ENCODE data around the gene CD93. TPM values are rescaled to one million over a fixed set of nuclear protein-coding genes. Genes with fewer than 3 reads are reported as not detected.

The CD93 gene
- polyA plus RNA-seq, 3 donors = 38.1 to 43.3 (median 41.0) TPM

GRCh38 chr20:23091721-23092383, 5.7 kb upstream of the CD93 start:
- DNase-seq (ENCODE audit: extremely low read depth in 1 of 11, low read depth in 9 of 11, low spot score in 4 of 11) = no peak

DNA sequence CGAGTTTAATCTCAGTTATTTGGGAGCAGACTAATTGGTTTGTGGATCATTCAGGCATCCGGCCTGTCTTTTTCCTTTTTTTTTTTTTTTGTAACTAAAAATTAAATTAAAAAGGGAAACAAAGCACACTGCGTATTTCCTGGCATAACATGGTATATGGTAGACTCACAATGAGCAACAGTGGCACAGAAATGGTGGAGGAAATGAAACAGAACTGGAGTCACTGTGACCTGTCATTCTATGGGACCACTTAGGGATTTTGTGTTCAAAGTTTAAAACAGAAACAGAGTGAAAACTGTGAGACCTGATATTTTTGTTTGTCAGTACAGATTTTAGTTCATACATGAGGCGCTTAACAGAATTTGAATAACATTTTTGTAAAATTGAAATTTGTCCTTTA, 4.8 kb upstream of the CD93 start:
- no peak for DNase-seq (ENCODE audit: extremely low read depth in 1 of 11, low read depth in 9 of 11, low spot score in 4 of 11)

DNA sequence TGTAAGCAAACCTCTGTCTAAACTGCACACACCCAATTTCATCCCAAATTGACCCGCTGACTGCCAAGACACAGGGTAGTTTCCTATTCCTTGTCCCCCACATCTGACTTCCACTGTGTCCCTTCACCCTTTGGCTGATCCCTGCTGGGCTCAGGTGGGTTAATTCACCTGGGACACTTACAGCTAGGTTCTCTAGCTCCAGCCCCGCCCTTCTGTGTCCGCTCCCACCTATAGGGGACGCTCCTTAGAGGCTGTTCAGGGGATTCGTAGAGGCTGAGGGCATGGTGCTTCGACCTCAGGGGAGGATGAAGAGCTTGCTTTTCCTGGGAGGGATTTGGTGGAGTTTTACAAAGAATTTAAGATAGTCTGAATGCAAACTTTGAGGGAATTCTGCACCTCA, 4.0 kb upstream of the CD93 start:
- no peak for DNase-seq (ENCODE audit: extremely low read depth in 1 of 11, low read depth in 9 of 11, low spot score in 4 of 11)

- DNase-seq (ENCODE audit: extremely low read depth in 1 of 11, low read depth in 9 of 11, low spot score in 4 of 11) = no peak
Observed at GRCh38 chr20:23088866-23089265, 2.7 kb upstream of the CD93 start.

DNA sequence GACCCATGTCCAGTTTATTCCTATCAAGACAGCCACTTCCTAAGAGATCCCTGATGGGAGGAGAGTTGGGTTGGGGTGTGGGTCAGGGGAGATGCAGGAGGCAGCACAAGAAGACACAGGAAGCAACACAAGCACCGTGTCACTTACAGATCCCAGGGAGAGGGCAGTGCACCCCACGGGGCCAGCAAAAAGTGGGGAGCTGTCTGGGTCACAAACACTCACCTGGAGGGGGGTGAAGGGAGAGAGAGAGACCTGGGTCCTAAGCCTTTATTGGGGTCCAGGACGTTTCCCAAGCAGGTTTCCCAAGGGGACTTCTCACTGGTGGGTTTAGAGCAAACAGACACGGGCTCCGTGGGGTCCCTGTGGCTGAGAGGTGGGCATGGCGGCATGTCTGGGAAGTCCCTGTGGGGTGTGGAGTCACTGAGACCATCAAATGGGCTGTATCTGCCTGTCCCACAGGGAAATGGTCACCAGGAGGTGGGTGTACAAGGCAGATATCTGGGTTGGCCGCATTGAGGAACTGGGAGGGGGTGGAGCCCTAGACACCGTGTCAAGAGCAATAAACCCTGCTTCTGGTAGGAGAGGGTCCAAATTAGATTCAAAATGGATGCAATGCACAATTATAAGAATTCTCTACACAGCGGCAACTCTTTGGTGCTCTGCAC, 1.6 kb upstream of the CD93 start:
- DNase-seq (ENCODE audit: extremely low read depth in 1 of 11, low read depth in 9 of 11, low spot score in 4 of 11) = no peak

DNA sequence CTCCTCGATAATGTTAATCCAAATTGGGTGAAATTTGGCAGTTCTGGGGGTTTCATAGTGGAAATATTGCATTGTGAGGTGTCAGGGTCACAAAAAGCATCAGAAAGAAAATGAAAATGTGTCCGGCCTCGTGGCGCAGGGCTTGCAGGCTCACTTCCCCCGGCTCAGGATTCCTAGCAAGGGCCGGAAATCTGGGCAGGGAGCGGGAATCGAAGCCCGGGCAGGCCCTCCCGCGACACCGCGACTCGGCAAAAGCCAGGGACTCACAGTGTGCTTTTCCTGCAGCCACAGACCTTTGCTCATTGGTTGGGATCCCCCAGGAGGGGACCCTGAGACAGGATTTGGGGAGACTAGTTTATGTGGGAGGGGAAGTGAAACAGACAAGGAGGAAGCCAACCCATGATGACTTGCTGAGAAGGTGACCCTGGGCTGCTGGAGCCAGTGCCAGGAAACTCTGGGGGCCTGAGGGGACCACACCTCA, 847 bp upstream of the CD93 start:
- no peak for DNase-seq (ENCODE audit: extremely low read depth in 1 of 11, low read depth in 9 of 11, low spot score in 4 of 11)

GRCh38 chr20:23085436-23086055, 578 bp downstream of the CD93 start:
- DNase-seq (ENCODE audit: extremely low read depth in 1 of 11, low read depth in 9 of 11, low spot score in 4 of 11) = no peak

DNA sequence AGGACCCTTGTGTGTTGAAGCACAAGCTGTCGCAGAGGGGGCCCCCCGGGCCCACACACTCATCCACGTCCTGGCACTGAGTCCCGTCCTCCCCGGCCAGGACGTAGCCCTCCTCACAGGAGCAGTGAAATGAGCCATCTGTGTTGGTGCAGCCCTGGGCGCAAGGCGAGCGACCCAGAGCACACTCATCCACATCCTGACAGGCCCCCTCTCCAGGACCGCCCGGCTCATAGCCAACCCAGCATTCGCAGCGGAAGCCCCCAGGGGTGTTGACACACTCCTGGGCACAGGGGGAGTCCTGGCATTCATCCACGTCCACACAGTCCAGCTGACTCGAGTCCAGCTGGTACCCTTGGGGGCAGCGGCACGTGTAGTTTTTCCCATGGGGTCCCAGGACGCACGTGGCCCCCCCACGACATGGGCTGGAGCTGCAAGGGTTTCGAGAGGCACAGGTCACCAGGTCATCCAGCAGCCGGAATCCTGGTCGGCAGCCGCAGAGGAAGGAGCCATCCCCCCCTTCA, 1.2 kb downstream of the CD93 start:
- no peak for DNase-seq (ENCODE audit: extremely low read depth in 1 of 11, low read depth in 9 of 11, low spot score in 4 of 11)

GRCh38 chr20:23084282-23084844, 1.8 kb downstream of the CD93 start:
- DNase-seq (ENCODE audit: extremely low read depth in 1 of 11, low read depth in 9 of 11, low spot score in 4 of 11) = no peak

DNA sequence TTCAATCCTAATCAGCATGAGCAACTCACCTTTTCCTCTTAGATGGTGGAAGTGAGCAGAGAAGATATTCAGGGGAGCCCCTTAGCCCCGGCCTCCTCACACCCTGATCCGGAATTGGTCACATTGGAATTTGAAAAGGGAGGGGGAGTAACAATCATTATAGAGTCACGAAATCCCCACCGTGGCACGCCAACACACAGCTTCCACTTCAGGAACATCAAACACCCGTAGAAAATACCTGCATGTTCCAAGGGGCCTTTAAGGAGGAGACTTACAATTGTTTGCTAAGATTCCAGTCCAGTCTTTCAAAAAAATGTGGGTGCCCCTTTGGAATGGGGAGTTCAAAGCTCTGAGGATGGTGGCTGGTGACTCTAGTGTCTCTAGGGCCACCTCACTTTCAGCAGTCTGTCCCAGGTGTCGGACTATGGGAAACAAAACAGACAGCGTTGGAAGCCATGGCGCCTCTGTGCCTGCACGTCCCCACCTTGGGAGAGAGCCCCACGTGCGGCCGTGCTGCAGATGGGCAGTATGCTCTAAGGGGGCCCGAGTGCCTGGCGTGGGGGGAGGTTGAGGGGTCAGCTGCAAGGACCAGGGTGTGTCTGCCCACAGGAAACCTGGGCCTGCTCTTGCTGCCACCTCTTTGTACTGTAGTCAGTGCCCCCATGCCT, 2.4 kb downstream of the CD93 start:
- DNase-seq (ENCODE audit: extremely low read depth in 1 of 11, low read depth in 9 of 11, low spot score in 4 of 11) = no peak

GRCh38 chr20:23082846-23083552, 3.1 kb downstream of the CD93 start:
- no peak for DNase-seq (ENCODE audit: extremely low read depth in 1 of 11, low read depth in 9 of 11, low spot score in 4 of 11)

GRCh38 chr20:23081263-23081819, 4.8 kb downstream of the CD93 start:
- no peak for DNase-seq (ENCODE audit: extremely low read depth in 1 of 11, low read depth in 9 of 11, low spot score in 4 of 11)

DNA sequence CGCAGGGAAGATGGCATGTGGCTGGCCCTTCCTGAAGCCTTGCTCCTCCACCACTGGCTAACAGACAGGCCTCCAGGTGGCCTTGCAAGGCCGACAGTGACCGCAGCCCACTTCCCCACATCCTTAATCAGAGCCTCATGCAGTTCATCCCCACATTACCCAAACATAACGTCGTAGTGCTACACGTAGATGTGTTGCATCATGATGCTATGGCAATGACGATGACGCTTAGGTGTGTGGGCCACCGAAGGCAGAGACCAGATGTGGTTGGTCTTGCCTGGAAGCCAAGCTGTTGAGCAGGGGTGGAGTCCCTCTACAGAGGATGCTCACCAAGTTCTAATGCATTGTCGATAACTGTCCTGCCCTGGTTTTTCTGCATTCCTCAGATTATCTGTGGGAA, 5.6 kb downstream of the CD93 start:
- DNase-seq (ENCODE audit: extremely low read depth in 1 of 11, low read depth in 9 of 11, low spot score in 4 of 11) = no peak

- DNase-seq (ENCODE audit: extremely low read depth in 1 of 11, low read depth in 9 of 11, low spot score in 4 of 11) = no peak
Observed at GRCh38 chr20:23079926-23080325, 6.2 kb downstream of the CD93 start.

- DNase-seq (ENCODE audit: extremely low read depth in 1 of 11, low read depth in 9 of 11, low spot score in 4 of 11) = no peak
Observed at GRCh38 chr20:23079016-23079351, 7.1 kb downstream of the CD93 start.

DNA sequence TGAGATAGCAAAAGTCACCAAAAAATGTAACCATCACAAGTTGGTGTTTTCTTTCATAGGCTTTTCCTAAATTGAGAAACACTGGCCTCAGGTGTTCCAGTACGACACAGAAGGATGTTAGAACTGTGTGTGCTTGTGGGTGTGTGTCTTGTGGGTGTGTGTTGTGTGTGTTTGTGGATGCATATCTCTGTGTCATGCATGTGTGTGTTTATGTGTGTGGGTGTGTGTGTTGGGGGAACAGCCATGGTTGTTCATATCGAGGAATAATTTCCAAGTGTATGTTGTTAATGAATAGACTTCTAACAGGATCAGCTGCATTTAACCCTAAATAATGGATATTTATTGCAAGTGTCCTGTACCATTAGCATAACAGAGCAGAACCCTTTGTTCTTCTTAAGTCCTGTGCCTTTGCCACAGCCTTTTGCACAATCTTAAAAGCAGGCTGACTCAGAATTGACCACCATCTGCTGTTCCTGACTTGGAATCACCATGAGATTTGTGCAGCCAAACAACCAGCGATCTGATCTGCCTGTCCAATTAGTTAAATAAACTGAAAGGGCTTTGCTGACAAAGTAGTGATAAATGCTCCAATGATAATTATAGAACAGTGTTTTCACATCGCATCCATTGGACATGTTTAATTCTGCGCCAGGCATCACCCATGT, 7.6 kb downstream of the CD93 start:
- no peak for DNase-seq (ENCODE audit: extremely low read depth in 1 of 11, low read depth in 9 of 11, low spot score in 4 of 11)

DNA sequence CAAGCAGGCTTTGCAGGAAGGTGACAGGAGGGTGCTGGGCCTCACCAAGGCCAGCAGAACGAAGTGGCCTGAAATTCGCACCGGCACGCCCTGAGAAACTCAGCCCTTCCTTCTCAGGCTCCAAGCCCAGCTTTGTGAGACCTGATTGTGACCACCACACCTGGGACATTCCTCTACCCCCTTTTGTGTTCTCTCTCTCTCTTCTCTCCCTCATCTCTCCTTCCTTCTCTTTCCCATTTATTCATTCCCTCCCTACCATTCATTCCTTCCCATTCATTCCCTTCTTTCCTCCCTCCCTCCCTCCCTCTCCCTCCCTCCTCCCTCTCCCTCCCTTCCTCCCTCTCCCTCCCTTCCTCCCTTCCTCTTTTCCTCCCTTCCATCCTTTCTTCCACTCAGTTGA, 8.8 kb downstream of the CD93 start:
- DNase-seq (ENCODE audit: extremely low read depth in 1 of 11, low read depth in 9 of 11, low spot score in 4 of 11) = no peak

DNA sequence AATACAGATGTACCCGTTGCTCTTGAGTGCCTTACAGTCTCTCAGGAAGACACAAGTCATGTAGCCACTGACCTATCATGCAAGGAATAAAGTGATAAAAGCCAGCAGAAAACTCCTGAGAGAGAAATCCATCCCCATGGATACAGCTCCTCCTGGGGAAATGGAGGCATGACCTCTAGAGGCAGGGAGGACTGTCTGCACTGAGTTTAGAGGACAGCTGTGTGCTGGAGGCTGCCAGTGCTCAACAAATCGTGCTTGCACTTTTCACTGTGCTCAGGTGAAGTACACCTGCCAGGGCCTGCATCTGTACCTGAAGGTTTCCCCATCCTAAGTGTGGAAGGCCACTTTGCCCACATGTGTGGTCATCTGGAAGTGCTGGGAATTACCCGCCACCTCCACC, 12.1 kb downstream of the CD93 start:
- DNase-seq (ENCODE audit: extremely low read depth in 1 of 11, low read depth in 9 of 11, low spot score in 4 of 11) = no peak
